CD14-positive monocyte (primary cell): ENCODE measurements around the gene MICALL2. TPM values are rescaled to one million over a fixed set of nuclear protein-coding genes. Genes with fewer than 3 reads are reported as not detected.

Experiments used
- DNase-seq, 3 donors: peaks; one replicate each; pipeline ENCODE4 v3.0.0-alpha.2; 2011 to 2022
- H2AFZ ChIP-seq: 2 replicates; pipeline ENCODE4 v1.6.0; 2012; ENCODE audit warnings: mild to moderate bottlenecking, low read depth, low read length, inconsistent platforms; ENCODE audit not compliant: insufficient read depth, poor library complexity, severe bottlenecking
- H3K27ac ChIP-seq, 2 donors: 1 replicate in 1 of 2; 2 replicates in 1 of 2; pipeline ENCODE4 v1.5.1; 2012 to 2013; ENCODE audit warnings: low read length in 2 of 2, control low read depth in 1 of 2, inconsistent platforms in 1 of 2, low read depth in 1 of 2, mild to moderate bottlenecking in 1 of 2
- H3K27me3 ChIP-seq, 2 donors: one replicate each; pipeline versions ENCODE4 v1.6.0 to v1.6.1; 2011 to 2013; ENCODE audit warnings: low read length in 2 of 2; ENCODE audit not compliant: control insufficient read depth in 2 of 2, insufficient read depth in 2 of 2
- H3K36me3 ChIP-seq, 2 donors: replicated peaks in 1 of 2; 1 replicate in 1 of 2; 2 replicates in 1 of 2; pipeline versions ENCODE4 v1.5.1 to v1.6.1; 2012 to 2013; ENCODE audit warnings: low read length in 2 of 2, control low read depth in 1 of 2, inconsistent platforms in 1 of 2, mild to moderate bottlenecking in 1 of 2; ENCODE audit not compliant: insufficient read depth in 2 of 2, control insufficient read depth in 1 of 2
- H3K4me1 ChIP-seq, 2 donors: 1 replicate in 1 of 2; 2 replicates in 1 of 2; pipeline versions ENCODE4 v1.5.1 to v1.6.1; 2012 to 2013; ENCODE audit warnings: low read length in 2 of 2, control low read depth in 1 of 2, inconsistent platforms in 1 of 2, mild to moderate bottlenecking in 1 of 2, moderate library complexity in 1 of 2; ENCODE audit not compliant: insufficient read depth in 2 of 2, control insufficient read depth in 1 of 2
- H3K4me2 ChIP-seq: replicated peaks from 2 replicates; pipeline ENCODE3; 2012; ENCODE audit warnings: low read length, moderate library complexity, mild to moderate bottlenecking; ENCODE audit not compliant: poor library complexity, severe bottlenecking; ENCODE audit errors: extremely low read depth
- H3K4me3 ChIP-seq, 3 experiments: fragments of 200-600 bp in 1 of 3; sonication (generic) in 1 of 3; replicated peaks in 1 of 3; 1 replicate in 2 of 3; 2 replicates in 1 of 3; pipeline ENCODE4 v1.5.1; 2011 to 2013; ENCODE audit warnings: low read length in 3 of 3, mild to moderate bottlenecking in 3 of 3, control low read depth in 2 of 3, low read depth in 2 of 3, inconsistent platforms in 1 of 3, moderate library complexity in 1 of 3
- H3K79me2 ChIP-seq: 2 replicates; pipeline ENCODE4 v1.6.0; 2012; ENCODE audit warnings: mild to moderate bottlenecking, control low read depth, inconsistent platforms, low read length, moderate library complexity; ENCODE audit not compliant: insufficient read depth
- H3K9ac ChIP-seq: 2 replicates; pipeline ENCODE4 v1.6.0; 2017; ENCODE audit warnings: low read length, mild to moderate bottlenecking; ENCODE audit not compliant: insufficient read depth, poor library complexity, severe bottlenecking
- H3K9me3 ChIP-seq, 2 donors: replicated peaks in 1 of 2; 1 replicate in 1 of 2; 2 replicates in 1 of 2; pipeline versions ENCODE4 v1.5.1 to v1.6.1; 2012 to 2013; ENCODE audit warnings: low read length in 2 of 2, control low read depth in 1 of 2; ENCODE audit not compliant: control insufficient read depth in 1 of 2, insufficient read depth in 1 of 2
- H4K20me1 ChIP-seq: 2 replicates; pipeline ENCODE4 v1.6.0; 2012; ENCODE audit warnings: mild to moderate bottlenecking, low read length, control low read depth, moderate library complexity; ENCODE audit not compliant: insufficient read depth
- H3K27ac Mint-ChIP-seq, 7 donors: one replicate each; pipeline ENCODE4 v1.8.0; 2020; ENCODE audit warnings: mild to moderate bottlenecking in 7 of 7, mixed read lengths in 7 of 7, moderate library complexity in 6 of 7, inconsistent platforms in 2 of 7
- H3K27me3 Mint-ChIP-seq, 3 donors: one replicate each; pipeline ENCODE4 v1.8.0; 2021 to 2022; ENCODE audit warnings: low read depth in 3 of 3, mild to moderate bottlenecking in 3 of 3, mixed read lengths in 3 of 3, moderate library complexity in 3 of 3, inconsistent platforms in 1 of 3
- H3K36me3 Mint-ChIP-seq, 2 donors: one replicate each; pipeline ENCODE4 v1.8.0; 2020; ENCODE audit warnings: mixed read lengths in 2 of 2, inconsistent platforms in 1 of 2, mild to moderate bottlenecking in 1 of 2
- H3K4me1 Mint-ChIP-seq: one replicate; pipeline ENCODE4 v1.8.0; 2020; ENCODE audit warnings: mild to moderate bottlenecking, mixed read lengths
- H3K4me3 Mint-ChIP-seq, 2 donors: one replicate each; pipeline ENCODE4 v1.8.0; 2020; ENCODE audit warnings: mild to moderate bottlenecking in 2 of 2, mixed read lengths in 2 of 2, moderate library complexity in 1 of 2
- H3K9me3 Mint-ChIP-seq, 7 donors: one replicate each; pipeline ENCODE4 v1.8.0; 2020 to 2022; ENCODE audit warnings: mixed read lengths in 7 of 7, mild to moderate bottlenecking in 6 of 7, moderate library complexity in 6 of 7, inconsistent platforms in 2 of 7
- CTCF ChIP-seq: fragments of 200-600 bp; IDR thresholded peaks from one replicate; pipeline ENCODE4 v1.8.0; 2022; ENCODE audit warnings: antibody characterized with exemption, mild to moderate bottlenecking
- WGBS: methylation state at CpG from one replicate; pipeline ENCODE4 v1.1.5; 2013; ENCODE audit warnings: missing lambda C conversion rate; ENCODE audit not compliant: insufficient coverage; 5-methylcytosine and 5-hydroxymethylcytosine counted together
- intact Hi-C, 2 donors: fragments of 100-400 bp; cut with micrococcal nuclease; formaldehyde crosslinking; loops; one replicate each; pipeline versions ENCODE4 v1.15.0 to v1.15.1; 2023
- polyA plus RNA-seq, 3 donors: library from polyadenylated mRNA; depleted of rRNA in 1 of 3; unstranded in 2 of 3; stranded (reverse) in 1 of 3; fragments of 300-500 nt in 2 of 3; fragments of >200 nt in 1 of 3; fragmentation: Illumina TruSeq in 2 of 3; gene quantifications; 1 replicate in 2 of 3; 2 replicates in 1 of 3; pipeline ENCODE4 v1.2.3, GENCODE V29; 2012 to 2021

The MICALL2 gene
- polyA plus RNA-seq, 3 donors = 0.14 to 7.2 (median 0.72) TPM

GRCh38 chr7:1499367-1500029 is 40.2 kb upstream of the MICALL2 start:
- Mint-ChIP-seq H3K36me3 (peaks cover 53 to 77% of the 10 kb centered on the region in 2 donors), H3K4me1 (peaks cover 14% of the 10 kb centered on the region), H3K4me3 (no peak overlapping the region), H3K9me3 (no peaks in the 10 kb centered on the region), H3K27me3 (peaks cover 0 to 3% (median 2%) of the 10 kb centered on the region in 3 donors), H3K27ac (peak overlapping the region in 2 of 7 donors; percentile 11 to 36)
- Histone ChIP-seq H3K4me1 (peaks cover 9 to 21% of the 10 kb centered on the region in 2 donors), H3K4me3 (no peak overlapping the region), H3K9ac (no peak overlapping the region), H2AFZ (no peak overlapping the region), H3K79me2 (peaks cover 33% of the 10 kb centered on the region), H3K4me2 (no peak overlapping the region), H3K36me3 (peaks cover 73 to 84% of the 10 kb centered on the region in 2 donors), H3K27ac (no peak overlapping the region), H3K9me3 (no peaks in the 10 kb centered on the region), H3K27me3 (no peaks in the 10 kb centered on the region), H4K20me1 (peaks cover 33% of the 10 kb centered on the region)
- TF ChIP-seq CTCF = no peak
- 89% methylated on average over 25 of the region's 33 CpGs for WGBS
- DNase-seq = no peak
- intact Hi-C loops = loop anchor here (5.0 to 10.0 kb wide), 2 partner anchors 73 to 845 kb away; partner anchors contain the start of gene PSMG3 (in 1 of the 2)

GRCh38 chr7:1498370-1499305 is 39.4 kb upstream of the MICALL2 start:
- Histone ChIP-seq H3K79me2 (peaks cover 28% of the 10 kb centered on the region), H3K4me2 (no peak overlapping the region), H4K20me1 (peaks cover 31% of the 10 kb centered on the region), H3K36me3 (peaks cover 82 to 92% of the 10 kb centered on the region in 2 donors), H3K27ac (no peak overlapping the region), H3K4me1 (peaks cover 7 to 14% of the 10 kb centered on the region in 2 donors), H2AFZ (no peak overlapping the region), H3K9ac (no peak overlapping the region), H3K9me3 (no peaks in the 10 kb centered on the region), H3K4me3 (no peak overlapping the region), H3K27me3 (no peaks in the 10 kb centered on the region)
- H3K4me3 Mint-ChIP-seq = no peak overlapping the region
- intact Hi-C loops = loop anchor here in 1 of 2 donors (10.0 kb wide), 1 partner anchor 846 kb away; no protein-coding TSS in a partner anchor
- no peaks in the 10 kb centered on the region for H3K9me3 Mint-ChIP-seq
- no peak overlapping the region for H3K27ac Mint-ChIP-seq
- peaks cover 12% of the 10 kb centered on the region for H3K4me1 Mint-ChIP-seq
- peaks cover 56 to 83% of the 10 kb centered on the region in 2 donors for H3K36me3 Mint-ChIP-seq
- H3K27me3 Mint-ChIP-seq = peaks cover 0 to 3% (median 2%) of the 10 kb centered on the region in 3 donors
- 98% methylated on average over 29 of the region's 62 CpGs for WGBS
- TF ChIP-seq CTCF = no peak
- no peak for DNase-seq
